HCT116 (cell line): Measurements from ENCODE around the gene YAP1.
A peak's percentile ranks its signal among the peaks of the same experiment; 100 is the strongest.

Experiments
- CTCF ChIP-seq, 3 experiments: fragments of 200-600 bp in 1 of 3; sonication (generic) in 1 of 3; IDR thresholded peaks in 2 of 3; conservative IDR thresholded peaks in 1 of 3; 2 replicates each; pipeline ENCODE4 v1.5.1; 2012 to 2017; ENCODE audit warnings: low read depth in 2 of 3, low read length in 2 of 3, antibody characterized with exemption in 1 of 3, borderline replicate concordance in 1 of 3, control low read depth in 1 of 3, mild to moderate bottlenecking in 1 of 3, mixed read lengths in 1 of 3, mixed run types in 1 of 3, moderate library complexity in 1 of 3; ENCODE audit not compliant: insufficient read depth in 1 of 3
- EZH2 ChIP-seq: fragments of 200-600 bp; sonication (generic); IDR thresholded peaks from 2 replicates; pipeline ENCODE4 v1.6.1; 2017; ENCODE audit warnings: antibody characterized with exemption, mixed run types
- MAX ChIP-seq: IDR thresholded peaks from 2 replicates; pipeline ENCODE4 v1.6.1; 2012
- POLR2A ChIP-seq: IDR thresholded peaks from 2 replicates; pipeline ENCODE4 v1.7.0; 2011; ENCODE audit warnings: borderline replicate concordance; ENCODE audit not compliant: insufficient read depth, insufficient read length; ENCODE audit errors: extremely low read depth
- RAD21 ChIP-seq: IDR thresholded peaks from 2 replicates; pipeline ENCODE4 v1.6.1; 2012; ENCODE audit warnings: low read depth, mild to moderate bottlenecking
- SIN3A ChIP-seq: IDR thresholded peaks from 2 replicates; pipeline ENCODE4 v1.6.1; 2012; ENCODE audit warnings: low read depth

- peak; percentile 80 for TF ChIP-seq SIN3A
- TF ChIP-seq RAD21: peak; percentile 84
- no peak for TF ChIP-seq EZH2
- TF ChIP-seq CTCF (IDR thresholded peaks at IDR 0.05 in 2 of 3, conservative IDR thresholded peaks at IDR 0.05 in 1 of 3; ENCODE audit: borderline replicate concordance in 1 of 3, insufficient read depth in 1 of 3, low read depth in 2 of 3, low read length in 2 of 3): peak; percentile 52 to 61 (median 53)
- TF ChIP-seq POLR2A: no peak
- peak; percentile 90 for TF ChIP-seq MAX
Measured at GRCh38 chr11:102268083-102268984, 158.1 kb downstream of the YAP1 start.
